ENCODE measurements around the gene L3MBTL1.

GRCh38 chr20:43543138-43543537, 35.6 kb downstream of the L3MBTL1 start:
- TF ChIP-seq CTCF (conservative IDR thresholded peaks at IDR 0.05; ENCODE audit: low read length) (no peak), EZH2phosphoT487 (IDR thresholded peaks at IDR 0.05; ENCODE audit: borderline replicate concordance) (no peak)

Measured in Loucy (cell line).